T-helper 17 cell (primary cell): ENCODE results near the gene FBLN1. TPM values are rescaled to one million over a fixed set of nuclear protein-coding genes. Genes with fewer than 3 reads are reported as not detected.

Experiments used
- ATAC-seq: fragments of 150-1000 bp; cut with Tn5 transposase; 2 replicates; pipeline ENCODE4 v1.10.0; 2021; ENCODE audit warnings: mild to moderate bottlenecking, moderate library complexity
- DNase-seq, 3 donors: peaks; one replicate each; pipeline versions ENCODE4 v3.0.0 to v3.0.0-alpha.2; 2020 to 2021
- H3K9me3 ChIP-seq: one replicate; pipeline ENCODE4 v1.7.0; 2013; ENCODE audit warnings: low read length, mild to moderate bottlenecking; ENCODE audit not compliant: control insufficient read depth, poor library complexity, severe bottlenecking
- H3K27ac Mint-ChIP-seq: one replicate; pipeline ENCODE4 v1.8.0; 2022; ENCODE audit warnings: mild to moderate bottlenecking, moderate library complexity, mixed read lengths
- H3K27me3 Mint-ChIP-seq: one replicate; pipeline ENCODE4 v1.8.0; 2022; ENCODE audit warnings: mixed read lengths
- H3K36me3 Mint-ChIP-seq: one replicate; pipeline ENCODE4 v1.8.0; 2022; ENCODE audit warnings: low read depth, mixed read lengths
- H3K4me1 Mint-ChIP-seq: one replicate; pipeline ENCODE4 v1.8.0; 2022; ENCODE audit warnings: mild to moderate bottlenecking, mixed read lengths
- H3K4me3 Mint-ChIP-seq: one replicate; pipeline ENCODE4 v1.8.0; 2022; ENCODE audit warnings: mild to moderate bottlenecking, moderate library complexity, mixed read lengths
- total RNA-seq, 4 donors: library from RNA in 2 of 4; stranded (reverse) in 2 of 4; gene quantifications; one replicate each; pipeline ENCODE4 v1.2.3 and lab custom pipeline; 2022 to 2026

Gene FBLN1
- total RNA-seq, 2 donors from 2014 or later = 0.34 to 0.90 TPM

GRCh38 chr22:45627489-45628233 is 125.0 kb downstream of the FBLN1 start:
- Mint-ChIP-seq H3K27me3 (peaks cover 59% of the 10 kb centered on the region), H3K4me3 (no peak overlapping the region), H3K27ac (no peak overlapping the region), H3K4me1 (peaks cover 11% of the 10 kb centered on the region), H3K36me3 (peaks cover 5% of the 10 kb centered on the region)
- no peaks in the 10 kb centered on the region for H3K9me3 ChIP-seq
- ATAC-seq = no peak
- no peak for DNase-seq

GRCh38 chr22:45628515-45628914 is 125.8 kb downstream of the FBLN1 start:
- no peaks in the 10 kb centered on the region for H3K9me3 ChIP-seq
- DNase-seq (no peak), ATAC-seq (no peak)
- no peak overlapping the region for H3K27ac Mint-ChIP-seq
- H3K36me3 Mint-ChIP-seq = peaks cover 5% of the 10 kb centered on the region
- peaks cover 11% of the 10 kb centered on the region for H3K4me1 Mint-ChIP-seq
- H3K27me3 Mint-ChIP-seq = peaks cover 66% of the 10 kb centered on the region
- H3K4me3 Mint-ChIP-seq = no peak overlapping the region

GRCh38 chr22:45629469-45630089 is 126.9 kb downstream of the FBLN1 start:
- DNase-seq (no peak), ATAC-seq (peak; percentile 37)
- Mint-ChIP-seq H3K4me3 (no peak overlapping the region), H3K4me1 (peaks cover 11% of the 10 kb centered on the region), H3K27ac (no peak overlapping the region), H3K27me3 (peaks cover 62% of the 10 kb centered on the region), H3K36me3 (peaks cover 5% of the 10 kb centered on the region)
- H3K9me3 ChIP-seq = no peaks in the 10 kb centered on the region

GRCh38 chr22:45630436-45630835 is 127.8 kb downstream of the FBLN1 start:
- H3K27ac Mint-ChIP-seq = no peak overlapping the region
- no peaks in the 10 kb centered on the region for H3K9me3 ChIP-seq
- peaks cover 11% of the 10 kb centered on the region for H3K4me1 Mint-ChIP-seq
- DNase-seq = no peak
- no peak for ATAC-seq
- no peak overlapping the region for H3K4me3 Mint-ChIP-seq
- H3K27me3 Mint-ChIP-seq = peaks cover 64% of the 10 kb centered on the region
- peaks cover 5% of the 10 kb centered on the region for H3K36me3 Mint-ChIP-seq

GRCh38 chr22:45631140-45631840 is 128.6 kb downstream of the FBLN1 start:
- DNase-seq = no peak

GRCh38 chr22:45631841-45632238 is 129.2 kb downstream of the FBLN1 start:
- H3K4me1 Mint-ChIP-seq = peaks cover 11% of the 10 kb centered on the region
- H3K36me3 Mint-ChIP-seq = peaks cover 5% of the 10 kb centered on the region
- DNase-seq (no peak), ATAC-seq (no peak)
- H3K4me3 Mint-ChIP-seq = no peak overlapping the region
- H3K27me3 Mint-ChIP-seq = peaks cover 61% of the 10 kb centered on the region
- H3K27ac Mint-ChIP-seq = no peak overlapping the region
- no peaks in the 10 kb centered on the region for H3K9me3 ChIP-seq

More at GRCh38 chr22:45631140-45631840, 128.6 kb downstream of the FBLN1 start:
- Mint-ChIP-seq H3K4me3 (no peak overlapping the region), H3K36me3 (peaks cover 5% of the 10 kb centered on the region), H3K27me3 (peaks cover 58% of the 10 kb centered on the region), H3K27ac (no peak overlapping the region), H3K4me1 (peaks cover 11% of the 10 kb centered on the region)
- ATAC-seq = no peak
- H3K9me3 ChIP-seq = no peaks in the 10 kb centered on the region

GRCh38 chr22:45632791-45633515 is 130.3 kb downstream of the FBLN1 start:
- Mint-ChIP-seq H3K4me1 (peaks cover 11% of the 10 kb centered on the region), H3K36me3 (peaks cover 3% of the 10 kb centered on the region), H3K27me3 (peaks cover 60% of the 10 kb centered on the region), H3K27ac (no peak overlapping the region), H3K4me3 (no peak overlapping the region)
- H3K9me3 ChIP-seq = no peaks in the 10 kb centered on the region
- ATAC-seq (no peak), DNase-seq (no peak)

GRCh38 chr22:45636683-45637082 is 134.0 kb downstream of the FBLN1 start:
- no peak overlapping the region for H3K4me3 Mint-ChIP-seq
- no peaks in the 10 kb centered on the region for H3K9me3 ChIP-seq
- peaks cover 65% of the 10 kb centered on the region for H3K27me3 Mint-ChIP-seq
- H3K36me3 Mint-ChIP-seq = peaks cover 5% of the 10 kb centered on the region
- peaks cover 14% of the 10 kb centered on the region for H3K4me1 Mint-ChIP-seq
- DNase-seq = no peak
- H3K27ac Mint-ChIP-seq = no peak overlapping the region
- no peak for ATAC-seq

- Mint-ChIP-seq H3K36me3 (peaks cover 2% of the 10 kb centered on the region), H3K4me3 (no peak overlapping the region), H3K4me1 (peaks cover 11% of the 10 kb centered on the region), H3K27me3 (peaks cover 55% of the 10 kb centered on the region), H3K27ac (no peak overlapping the region)
- DNase-seq (no peak), ATAC-seq (no peak)
- H3K9me3 ChIP-seq = no peaks in the 10 kb centered on the region
These were observed 135.5 kb downstream of the FBLN1 start for GRCh38 chr22:45638197-45638596.

GRCh38 chr22:45638834-45639746 is 136.4 kb downstream of the FBLN1 start:
- Mint-ChIP-seq H3K4me3 (peak overlapping the region; percentile 9), H3K27ac (no peak overlapping the region), H3K27me3 (peaks cover 53% of the 10 kb centered on the region), H3K36me3 (peaks cover 2% of the 10 kb centered on the region), H3K4me1 (peaks cover 11% of the 10 kb centered on the region)
- no peaks in the 10 kb centered on the region for H3K9me3 ChIP-seq
- ATAC-seq (no peak), DNase-seq (no peak)

GRCh38 chr22:45639747-45640102 is 137.0 kb downstream of the FBLN1 start:
- Mint-ChIP-seq H3K27ac (no peak overlapping the region), H3K4me1 (peaks cover 11% of the 10 kb centered on the region), H3K36me3 (peaks cover 2% of the 10 kb centered on the region), H3K4me3 (no peak overlapping the region), H3K27me3 (peaks cover 58% of the 10 kb centered on the region)
- DNase-seq = no peak
- no peak for ATAC-seq
- H3K9me3 ChIP-seq = no peaks in the 10 kb centered on the region

- peaks cover 2% of the 10 kb centered on the region for H3K36me3 Mint-ChIP-seq
- H3K4me3 Mint-ChIP-seq = no peak overlapping the region
- ATAC-seq (no peak), DNase-seq (no peak)
- peaks cover 11% of the 10 kb centered on the region for H3K4me1 Mint-ChIP-seq
- H3K9me3 ChIP-seq = no peaks in the 10 kb centered on the region
- H3K27me3 Mint-ChIP-seq = peaks cover 56% of the 10 kb centered on the region
- no peak overlapping the region for H3K27ac Mint-ChIP-seq
These were observed 137.7 kb downstream of the FBLN1 start for GRCh38 chr22:45640291-45640940.
